Vagina (tissue), 2 donors: ENCODE measurements around the gene NPLOC4. TPM values are rescaled to one million over a fixed set of nuclear protein-coding genes. Genes with fewer than 3 reads are reported as not detected.

Source experiments
- DNase-seq, 2 donors: peaks; one replicate each; pipeline ENCODE4 v3.0.0-alpha.2; 2017; ENCODE audit errors: extremely low spot score in 2 of 2
- H3K27ac ChIP-seq: fragments of 200-600 bp; sonication (generic); one replicate; pipeline ENCODE4 v1.5.1; 2019
- H3K27me3 ChIP-seq: fragments of 200-600 bp; sonication (generic); one replicate; pipeline ENCODE4 v1.5.1; 2019
- H3K36me3 ChIP-seq, 2 donors: fragments of 200-600 bp; sonication (generic); one replicate each; pipeline ENCODE4 v1.5.1; 2017 to 2019
- H3K4me1 ChIP-seq: fragments of 200-600 bp; sonication (generic); one replicate; pipeline ENCODE4 v1.5.1; 2019
- H3K4me3 ChIP-seq, 2 donors: fragments of 200-600 bp; sonication (generic); 1 replicate in 1 of 2; 2 replicates in 1 of 2; pipeline ENCODE4 v1.5.1; 2016 to 2019
- H3K9me3 ChIP-seq: fragments of 200-600 bp; sonication (generic); one replicate; pipeline ENCODE4 v1.5.1; 2019
- CTCF ChIP-seq, 3 experiments: fragments of 450-650 bp in 2 of 3; fragments of 200-600 bp in 1 of 3; sonication (generic) in 1 of 3; IDR thresholded peaks; one replicate each; pipeline ENCODE4 v1.5.1; 2017 to 2019; ENCODE audit warnings: antibody characterized with exemption in 3 of 3, mild to moderate bottlenecking in 2 of 3, moderate library complexity in 2 of 3
- POLR2A ChIP-seq, 2 donors: fragments of 450-650 bp; IDR thresholded peaks; one replicate each; pipeline ENCODE4 v1.6.1; 2017; ENCODE audit warnings: antibody characterized with exemption in 2 of 2, mild to moderate bottlenecking in 2 of 2, moderate library complexity in 2 of 2
- POLR2AphosphoS5 ChIP-seq, 2 donors: sonication (generic); formaldehyde crosslinking; IDR thresholded peaks; one replicate each; pipeline ENCODE4 v1.9.0; 2017; ENCODE audit warnings: antibody characterized with exemption in 2 of 2, mild to moderate bottlenecking in 2 of 2, low read depth in 1 of 2; ENCODE audit not compliant: insufficient read depth in 1 of 2
- intact Hi-C: fragments of 100-400 bp; cut with DNase I; formaldehyde crosslinking; loops from one replicate; pipeline ENCODE4 v1.15.1; 2023
- total RNA-seq: library from RNA; depleted of rRNA; stranded (reverse); fragments of >200 nt; gene quantifications from one replicate; pipeline ENCODE4 v1.2.3, GENCODE V29; 2016

NPLOC4 gene
- total RNA-seq, 1 donor from 2014 or later: 68.3 TPM

- Histone ChIP-seq H3K27me3 (no peaks in the 10 kb centered on the region), H3K9me3 (no peaks in the 10 kb centered on the region), H3K4me1 (no peaks in the 10 kb centered on the region), H3K4me3 (no peak overlapping the region), H3K36me3 (no peaks in the 10 kb centered on the region), H3K27ac (no peak overlapping the region)
- TF ChIP-seq CTCF (IDR thresholded peaks at IDR 0.05) (no peak), POLR2A (IDR thresholded peaks at IDR 0.05) (no peak), POLR2AphosphoS5 (IDR thresholded peaks at IDR 0.05; ENCODE audit: insufficient read depth in 1 of 2, low read depth in 1 of 2) (no peak)
- DNase-seq: no peak
- intact Hi-C loops: no loop called here
Measured at GRCh38 chr17:81646869-81647600, 10.1 kb upstream of the NPLOC4 start.

GRCh38 chr17:81644976-81645952, 8.4 kb upstream of the NPLOC4 start:
- intact Hi-C loops: no loop called here
- Histone ChIP-seq H3K27me3 (no peaks in the 10 kb centered on the region), H3K4me3 (no peak overlapping the region), H3K27ac (no peak overlapping the region), H3K4me1 (no peaks in the 10 kb centered on the region), H3K36me3 (no peaks in the 10 kb centered on the region), H3K9me3 (no peaks in the 10 kb centered on the region)
- no peak for DNase-seq
- TF ChIP-seq CTCF (IDR thresholded peaks at IDR 0.05): no peak
- no peak for TF ChIP-seq POLR2AphosphoS5 (IDR thresholded peaks at IDR 0.05; ENCODE audit: insufficient read depth in 1 of 2, low read depth in 1 of 2)
- TF ChIP-seq POLR2A (IDR thresholded peaks at IDR 0.05): no peak

- no peak for DNase-seq
- intact Hi-C loops: no loop called here
- TF ChIP-seq POLR2AphosphoS5 (IDR thresholded peaks at IDR 0.05; ENCODE audit: insufficient read depth in 1 of 2, low read depth in 1 of 2) (no peak), CTCF (IDR thresholded peaks at IDR 0.05) (no peak), POLR2A (IDR thresholded peaks at IDR 0.05) (no peak)
- H3K27ac ChIP-seq: no peak overlapping the region
- no peaks in the 10 kb centered on the region for H3K27me3 ChIP-seq
- no peaks in the 10 kb centered on the region for H3K36me3 ChIP-seq
- H3K9me3 ChIP-seq: no peaks in the 10 kb centered on the region
- no peaks in the 10 kb centered on the region for H3K4me1 ChIP-seq
- H3K4me3 ChIP-seq: no peak overlapping the region
Measured at GRCh38 chr17:81644496-81644895, 7.6 kb upstream of the NPLOC4 start.

- no peak for TF ChIP-seq POLR2A (IDR thresholded peaks at IDR 0.05)
- TF ChIP-seq CTCF (IDR thresholded peaks at IDR 0.05): no peak
- TF ChIP-seq POLR2AphosphoS5 (IDR thresholded peaks at IDR 0.05; ENCODE audit: insufficient read depth in 1 of 2, low read depth in 1 of 2): no peak
- Histone ChIP-seq H3K4me1 (no peaks in the 10 kb centered on the region), H3K27ac (no peak overlapping the region), H3K27me3 (no peaks in the 10 kb centered on the region), H3K36me3 (no peaks in the 10 kb centered on the region), H3K9me3 (no peaks in the 10 kb centered on the region), H3K4me3 (no peak overlapping the region)
- no peak for DNase-seq
- intact Hi-C loops: no loop called here
Measured at GRCh38 chr17:81641825-81642489, 5.0 kb upstream of the NPLOC4 start.
